Embryonic facial prominence (tissue), 1 donor: ENCODE measurements around the gene NCSTN.

ENCODE experiments used
- DNase-seq: peaks from one replicate; pipeline ENCODE4 v3.0.0-alpha.2; 2016; ENCODE audit errors: extremely low spot score

NCSTN gene

DNA sequence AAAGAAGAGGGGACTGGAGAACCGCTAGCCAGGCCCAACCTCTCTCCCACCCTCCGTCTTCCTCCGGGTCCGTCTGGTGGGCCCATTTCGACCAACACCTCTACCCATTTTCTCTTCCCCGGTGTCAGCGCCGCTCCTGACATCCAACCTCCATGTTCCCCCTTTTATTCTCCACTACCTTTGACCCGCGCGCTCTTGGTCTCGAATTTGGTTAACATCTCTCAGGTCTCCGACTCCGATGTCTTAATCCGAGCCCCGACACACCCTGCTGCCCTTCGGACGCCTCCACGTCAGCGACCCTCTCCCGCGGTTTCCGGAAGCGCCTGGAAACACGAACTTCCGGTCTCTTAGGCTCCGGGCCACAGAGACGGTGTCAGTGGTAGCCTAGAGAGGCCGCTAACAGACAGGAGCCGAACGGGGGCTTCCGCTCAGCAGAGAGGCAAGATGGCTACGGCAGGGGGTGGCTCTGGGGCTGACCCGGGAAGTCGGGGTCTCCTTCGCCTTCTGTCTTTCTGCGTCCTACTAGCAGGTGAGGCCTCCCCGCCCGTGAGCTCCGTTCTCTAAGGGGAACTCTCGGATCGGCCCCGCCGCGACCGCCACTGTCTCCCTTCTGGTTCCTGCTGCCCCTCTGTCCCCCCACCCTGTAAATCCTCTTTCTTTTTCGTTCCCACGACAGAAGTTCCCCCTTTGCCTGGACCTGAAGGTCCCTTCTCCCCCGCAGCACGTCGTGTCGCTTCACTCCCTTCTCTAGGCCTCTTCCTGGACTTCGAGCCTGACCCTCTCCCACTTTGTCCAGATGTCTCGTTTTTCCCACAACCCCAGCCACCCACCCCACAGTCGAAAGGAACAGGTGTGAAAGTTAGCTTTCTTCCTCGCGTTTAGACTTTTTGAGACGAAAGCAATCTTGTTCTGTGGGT is at the start of gene NCSTN, which contains the start of gene COPA:
TSS of gene NCSTN (plus strand) at position 431 of the 917 bp plus-strand sequence. CDS start at position 445, 14 bp downstream.
TSS of gene COPA (minus strand) at position 298 of the 917 bp plus-strand sequence. CDS start at position 218, 80 bp downstream.
- peak; percentile 92 for DNase-seq

DNA sequence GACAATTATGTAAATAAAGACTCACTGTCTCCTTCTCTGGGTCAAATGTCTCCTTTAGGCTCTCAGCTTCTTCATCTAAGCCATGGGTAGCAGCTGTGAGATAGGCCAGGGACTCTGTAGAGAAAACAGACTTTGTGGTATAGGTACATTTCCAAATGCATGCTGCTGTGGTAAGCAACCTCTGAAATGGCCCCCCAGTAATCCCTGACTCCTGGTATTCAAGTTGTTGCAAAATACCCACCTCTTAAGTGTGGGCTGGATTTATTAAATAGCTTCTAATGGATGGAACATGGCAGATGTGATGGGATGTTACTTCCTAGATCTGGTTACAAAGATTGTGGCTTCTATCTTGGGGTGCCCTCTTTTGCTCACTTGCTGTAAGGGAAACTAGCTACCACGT is 47.1 kb upstream of the NCSTN start:
- DNase-seq, result no peak

DNA sequence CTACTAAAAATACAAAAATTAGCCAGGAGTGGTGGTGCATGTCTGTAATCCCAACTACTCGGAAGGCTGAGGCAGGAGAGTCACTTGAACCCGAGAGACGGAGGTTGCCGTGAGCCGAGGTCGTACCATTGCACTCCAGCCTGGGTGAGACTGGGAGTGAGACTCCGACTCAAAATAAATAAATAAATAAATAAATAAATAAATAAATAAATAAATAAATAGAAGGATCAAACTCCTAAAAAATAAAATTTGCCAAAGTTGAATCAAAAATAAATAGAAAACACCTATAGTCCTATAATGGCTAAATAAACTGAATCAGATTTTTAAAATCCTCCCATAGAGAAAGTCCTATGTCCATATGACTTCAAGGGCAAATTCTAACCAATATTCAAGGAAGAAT is 43.0 kb upstream of the NCSTN start:
- no peak for DNase-seq

DNA sequence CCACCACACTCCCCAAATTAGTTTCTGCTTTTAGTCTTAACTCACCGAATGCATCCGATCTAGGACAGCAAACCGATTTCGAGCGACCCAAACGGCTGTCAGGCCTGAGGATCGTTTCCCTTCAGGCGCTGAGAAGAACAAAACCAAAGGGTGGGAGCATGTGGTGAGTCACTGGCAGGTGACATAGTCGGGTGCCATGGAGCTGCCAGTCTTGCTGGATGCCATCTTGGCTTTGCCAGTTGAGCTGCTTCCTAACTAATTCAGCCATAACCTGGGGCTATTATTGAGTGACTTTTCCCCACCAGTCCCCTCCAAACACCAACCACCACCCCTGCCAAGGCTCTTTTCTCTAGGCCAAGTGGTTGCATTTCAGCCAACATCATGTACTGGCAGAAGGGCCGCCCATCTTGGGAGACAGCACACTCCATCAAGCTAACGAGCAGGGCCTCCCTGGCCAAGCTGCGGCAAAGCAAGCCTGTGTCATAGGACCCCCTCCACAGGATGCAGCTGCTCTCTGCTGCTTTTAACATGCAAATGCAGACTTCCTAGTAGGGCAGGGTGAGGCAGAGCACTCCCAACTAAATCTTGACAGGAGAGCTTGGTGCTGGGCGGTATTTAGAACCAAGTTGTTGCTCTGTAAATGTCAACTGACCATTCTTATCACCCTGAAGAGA is 35.9 kb upstream of the NCSTN start:
- no peak for DNase-seq

DNA sequence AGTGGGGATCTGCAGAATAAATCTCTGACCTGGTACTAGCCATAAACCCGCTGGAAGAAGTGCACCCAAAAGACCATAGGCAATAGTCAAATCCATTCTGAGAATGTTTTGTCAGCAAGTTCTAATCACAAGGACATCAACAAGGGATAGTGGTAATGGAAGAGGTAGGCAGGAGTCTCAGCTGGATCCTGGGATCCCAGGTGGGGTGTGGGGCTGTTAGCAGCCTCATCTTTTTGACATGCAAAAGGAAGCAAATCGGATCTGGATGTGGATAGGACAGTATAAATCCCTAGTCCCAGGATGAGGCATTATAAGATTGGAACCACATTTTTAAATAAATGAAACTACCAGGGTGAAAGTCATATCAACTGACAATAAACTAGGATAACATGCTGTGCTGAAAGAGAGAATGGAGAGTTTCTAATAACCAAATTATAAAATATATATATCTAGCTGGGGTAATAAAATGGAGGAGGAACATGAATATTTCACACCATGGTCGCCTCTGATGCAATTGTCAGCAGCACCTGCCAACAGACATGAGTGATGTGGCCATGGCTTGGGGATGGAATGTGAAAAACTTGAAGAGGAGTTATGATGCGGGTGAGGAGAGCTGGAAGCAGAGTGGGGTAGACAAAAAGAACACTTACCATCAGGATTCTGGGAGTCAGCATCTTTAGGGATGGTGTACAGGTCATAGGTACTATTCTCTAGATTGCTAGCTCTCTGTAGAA is 34.6 kb upstream of the NCSTN start:
- DNase-seq, result no peak

DNA sequence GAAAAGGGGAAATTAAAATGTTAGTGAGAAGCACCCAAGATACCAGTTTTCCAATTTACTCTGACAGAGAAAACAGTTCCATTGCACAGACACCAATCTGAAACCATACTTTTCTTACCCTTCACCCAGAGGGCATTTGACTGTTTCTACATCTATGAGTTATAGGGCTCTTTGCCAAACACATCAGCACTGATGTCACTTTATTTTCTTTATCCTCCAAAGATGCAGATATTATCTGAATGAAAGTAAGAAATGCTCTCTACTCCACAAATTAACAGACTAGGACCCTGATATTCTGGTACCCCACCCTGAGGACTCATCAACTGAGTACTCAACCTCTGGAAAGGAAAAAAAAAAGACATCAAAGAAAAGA is 34.0 kb upstream of the NCSTN start:
- no peak for DNase-seq

DNA sequence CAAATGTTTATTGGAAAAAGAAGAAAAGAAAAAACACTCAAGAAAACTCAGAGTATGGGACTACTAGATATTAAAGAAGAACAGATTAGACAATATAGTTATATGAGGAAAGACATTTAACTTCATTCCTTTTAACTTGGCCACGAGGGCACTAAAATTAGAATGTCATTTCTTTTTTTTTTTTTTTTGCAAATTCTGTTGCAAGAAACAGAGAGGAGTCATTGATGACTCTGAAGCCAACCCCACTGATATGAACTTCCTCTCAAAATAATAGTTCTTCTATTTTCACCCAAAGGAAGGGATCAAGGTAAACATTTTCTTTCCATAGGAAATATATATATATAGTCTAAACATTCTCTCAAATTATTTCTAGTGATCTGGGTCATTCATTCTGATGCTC is 33.6 kb upstream of the NCSTN start:
- DNase-seq, result no peak

DNA sequence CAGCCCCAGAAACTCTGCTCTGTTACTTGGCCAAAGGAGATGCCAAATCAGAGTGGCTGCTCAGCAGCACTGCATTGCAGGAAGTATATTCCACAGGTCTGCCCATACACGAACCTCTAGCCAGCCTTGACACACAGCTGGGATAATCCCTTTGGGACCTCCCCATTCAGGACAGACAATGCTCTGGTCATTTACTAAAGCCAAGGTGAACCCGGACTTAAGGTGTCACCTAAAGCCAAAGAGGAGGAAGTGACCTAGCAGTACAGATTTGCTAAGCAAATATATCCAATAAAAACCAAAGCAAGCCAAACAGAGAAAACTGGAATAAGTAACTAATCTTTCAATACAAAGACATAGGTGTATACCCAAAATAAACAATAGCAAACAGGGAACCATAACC is 27.8 kb upstream of the NCSTN start:
- DNase-seq, result no peak

DNA sequence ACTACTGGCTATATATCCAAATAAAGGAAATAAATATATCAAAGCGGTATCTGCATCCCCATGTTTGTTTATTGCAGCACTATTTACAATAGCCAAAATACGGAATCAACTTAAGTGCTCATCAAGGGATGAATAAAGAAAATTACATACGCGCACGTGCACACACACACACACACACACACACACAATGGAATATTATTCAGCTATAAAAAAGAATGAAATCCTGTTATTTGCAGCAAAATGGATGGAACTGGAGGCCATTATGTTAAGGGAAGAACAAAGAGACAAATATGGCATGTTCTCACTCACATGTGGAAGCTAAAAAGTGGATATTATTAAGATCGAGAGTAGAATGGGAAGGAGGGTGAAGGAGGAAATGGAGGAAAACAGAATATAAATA is 20.4 kb upstream of the NCSTN start:
- DNase-seq, result no peak

DNA sequence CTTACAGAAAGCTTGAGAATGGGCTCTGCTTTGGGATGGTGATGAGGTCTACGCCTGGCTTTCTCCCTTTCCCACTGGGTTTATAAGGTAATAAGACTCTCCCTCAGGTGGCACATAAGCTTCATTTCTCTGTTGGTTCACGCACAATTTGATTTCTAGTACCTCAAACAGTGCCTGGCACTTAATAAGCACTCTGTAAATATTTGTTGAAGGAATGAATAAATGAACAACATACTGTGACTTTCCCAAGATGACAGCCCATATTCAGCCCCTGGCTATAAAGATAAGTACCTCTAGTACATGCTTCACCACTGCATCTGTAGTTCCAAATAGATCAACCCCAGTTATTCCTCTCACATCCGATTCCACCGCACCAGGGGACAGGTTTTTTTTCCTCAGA is 17.9 kb upstream of the NCSTN start:
- no peak for DNase-seq

DNA sequence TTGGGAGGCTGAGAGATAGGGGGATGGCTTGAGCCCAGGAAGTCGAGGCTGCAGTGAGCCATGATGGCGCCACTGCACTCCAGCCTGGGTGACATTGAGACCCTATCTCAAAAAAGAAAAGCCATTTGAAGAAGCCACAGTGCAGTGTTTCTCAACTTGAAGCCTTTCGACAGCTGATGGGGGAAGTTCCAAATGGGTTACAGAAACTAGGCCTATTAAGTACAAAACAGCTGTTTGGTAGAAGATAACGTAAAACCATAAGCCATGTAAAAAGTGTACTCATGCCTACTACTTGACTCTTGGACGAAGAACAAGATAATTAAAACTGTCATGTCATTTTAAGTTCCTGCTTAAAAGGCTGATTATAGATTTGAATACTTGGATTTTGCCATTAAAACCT is 16.8 kb upstream of the NCSTN start:
- no peak for DNase-seq

DNA sequence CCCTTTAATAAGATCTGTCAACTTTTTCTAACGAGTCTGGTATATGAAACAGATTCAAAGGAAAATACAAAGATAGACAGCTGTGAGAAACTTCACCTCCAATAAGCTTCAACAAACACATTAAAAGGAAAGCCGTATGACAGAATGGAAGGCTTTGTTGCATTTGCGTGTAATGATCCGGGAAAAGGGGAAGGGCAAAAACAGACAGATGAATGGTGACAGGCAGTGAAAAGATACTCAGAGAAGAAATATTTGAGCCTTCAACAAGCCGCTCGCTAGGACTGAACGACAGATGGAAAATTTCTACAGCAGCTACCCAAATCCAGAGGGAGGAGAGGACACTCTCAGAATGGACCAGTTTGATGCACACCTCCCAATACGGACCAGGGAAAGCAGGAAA is 15.0 kb upstream of the NCSTN start:
- no peak for DNase-seq

DNA sequence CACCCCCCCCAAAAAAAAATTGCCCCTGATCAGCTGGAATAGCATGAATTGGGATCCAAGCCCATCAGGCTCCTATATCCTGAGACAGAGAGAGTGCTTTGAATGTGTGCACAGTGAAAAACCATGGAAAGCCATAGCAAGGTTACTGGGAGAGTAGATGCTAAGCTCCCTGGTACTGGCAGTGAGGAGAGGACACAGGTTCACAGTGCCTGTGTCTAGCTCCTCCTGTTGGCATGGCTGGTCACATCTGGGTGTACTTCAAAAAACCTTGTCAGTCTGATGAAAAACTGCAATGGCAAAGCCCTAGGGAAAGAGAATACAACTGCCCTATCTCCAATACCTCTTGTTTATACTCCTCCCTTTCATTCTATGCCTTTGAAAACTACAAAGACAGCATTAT is 13.1 kb upstream of the NCSTN start:
- no peak for DNase-seq

DNA sequence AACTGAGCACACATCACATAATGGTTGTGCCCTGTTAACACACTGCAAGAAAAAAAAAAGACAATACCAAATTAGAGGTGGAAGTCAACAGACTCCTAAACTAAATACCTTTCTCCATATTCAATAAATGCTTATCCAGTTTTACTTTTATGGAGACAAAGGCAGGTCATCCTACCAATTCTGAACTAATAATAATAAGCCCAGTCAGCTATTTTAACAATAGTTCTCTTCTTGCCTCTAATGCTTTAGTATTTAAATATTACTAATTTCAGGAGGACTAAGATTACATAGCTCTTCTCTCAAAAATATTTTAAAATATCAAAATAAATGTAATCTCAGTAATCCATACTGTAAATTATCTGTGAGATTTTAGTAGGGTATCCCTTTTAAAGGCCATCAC is 10.7 kb upstream of the NCSTN start:
- DNase-seq, result no peak

DNA sequence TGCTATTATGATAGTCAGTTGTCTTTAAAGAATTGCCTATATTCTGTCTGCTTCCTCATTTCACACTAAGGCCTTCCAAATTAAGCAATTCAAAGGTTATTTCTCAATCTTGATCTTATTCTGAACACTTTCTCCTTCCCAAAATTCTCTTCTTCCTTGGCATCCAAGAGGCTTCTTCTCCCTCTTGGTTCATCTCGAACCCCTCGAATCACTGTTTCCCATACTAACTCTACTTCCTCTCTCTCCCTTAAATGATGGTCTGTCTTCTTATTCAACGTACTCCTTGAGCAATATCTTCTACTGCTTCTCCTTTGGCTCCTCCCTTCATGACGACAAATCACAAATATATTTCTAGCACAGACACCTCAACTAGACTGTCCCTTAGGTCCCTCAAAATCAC is 4.6 kb upstream of the NCSTN start:
- no peak for DNase-seq

DNA sequence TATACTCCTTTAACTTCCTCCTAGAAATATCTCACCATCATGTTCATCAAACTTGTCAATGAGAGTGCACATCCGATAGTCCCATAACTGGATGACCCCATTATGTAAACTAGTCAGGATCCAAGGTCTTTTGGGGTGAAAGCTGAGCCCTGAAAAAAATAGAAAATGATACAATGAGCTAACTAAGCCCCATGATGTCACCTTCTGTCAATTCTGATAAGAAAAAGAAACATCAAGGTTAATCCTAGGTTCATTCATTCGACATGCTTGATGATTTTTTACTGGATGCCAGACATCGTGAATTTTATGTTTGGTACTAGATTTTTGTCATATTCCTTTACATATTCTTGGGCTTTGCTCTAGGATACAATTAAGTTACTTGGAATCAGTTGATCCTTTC is 3.0 kb upstream of the NCSTN start:
- no peak for DNase-seq

DNA sequence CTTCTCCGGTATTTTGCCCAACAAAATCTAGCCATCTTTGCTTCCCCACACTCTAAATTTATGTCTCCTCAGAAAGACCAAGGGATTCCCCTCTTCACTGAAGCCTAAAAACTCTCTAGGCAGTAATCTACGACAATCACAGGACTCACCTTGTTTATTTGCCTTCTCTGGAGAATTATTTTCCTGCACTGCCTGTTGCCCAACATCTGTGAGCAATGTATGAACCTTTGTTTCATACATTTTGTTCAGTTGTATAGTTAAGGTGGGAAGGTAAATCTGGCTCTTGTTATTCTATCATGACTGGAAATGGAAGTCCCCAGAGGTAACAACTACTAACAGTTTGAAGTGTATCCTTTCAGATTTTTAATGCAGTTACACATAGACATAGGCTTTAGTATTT is 2.3 kb upstream of the NCSTN start:
- DNase-seq, result no peak

DNA sequence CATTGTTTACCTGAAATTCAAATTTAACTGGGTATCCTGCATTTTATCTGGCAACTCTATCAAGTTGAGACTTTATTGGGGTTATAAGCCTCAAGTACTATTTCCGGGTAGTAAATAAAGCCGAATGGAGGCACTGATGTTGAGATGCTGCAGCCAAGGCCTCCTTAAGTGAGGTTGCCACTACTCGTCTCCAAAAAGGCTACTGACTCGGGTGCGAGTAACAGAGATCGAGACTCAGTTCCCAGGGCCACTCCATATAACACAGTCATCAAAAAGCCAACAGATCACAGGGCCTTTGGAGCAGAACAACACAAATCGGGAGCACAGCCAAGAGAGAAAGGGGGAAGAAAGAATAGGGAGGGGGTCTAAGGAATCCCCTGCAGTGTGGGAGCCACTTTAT is 657 bp upstream of the NCSTN start:
- peak; percentile 13 for DNase-seq

DNA sequence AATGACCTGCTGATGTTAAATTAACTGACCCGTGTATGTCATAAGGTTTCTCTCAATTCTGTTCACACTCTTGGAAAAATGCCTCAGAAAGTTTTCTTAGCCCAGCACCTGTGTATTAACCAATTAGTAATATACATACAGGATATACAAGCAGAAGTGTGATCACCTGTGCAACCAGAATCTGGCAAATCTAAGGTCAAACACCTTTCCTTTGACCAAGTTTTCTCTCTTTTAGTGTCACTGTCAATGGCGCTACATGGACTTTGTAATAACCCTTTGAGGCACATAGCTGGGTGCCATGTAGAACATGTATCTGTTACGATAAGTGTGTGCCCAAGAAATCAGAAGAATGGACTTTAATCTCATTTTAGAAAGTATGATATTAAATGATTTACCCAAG is 1.1 kb downstream of the NCSTN start:
- DNase-seq, result no peak

DNA sequence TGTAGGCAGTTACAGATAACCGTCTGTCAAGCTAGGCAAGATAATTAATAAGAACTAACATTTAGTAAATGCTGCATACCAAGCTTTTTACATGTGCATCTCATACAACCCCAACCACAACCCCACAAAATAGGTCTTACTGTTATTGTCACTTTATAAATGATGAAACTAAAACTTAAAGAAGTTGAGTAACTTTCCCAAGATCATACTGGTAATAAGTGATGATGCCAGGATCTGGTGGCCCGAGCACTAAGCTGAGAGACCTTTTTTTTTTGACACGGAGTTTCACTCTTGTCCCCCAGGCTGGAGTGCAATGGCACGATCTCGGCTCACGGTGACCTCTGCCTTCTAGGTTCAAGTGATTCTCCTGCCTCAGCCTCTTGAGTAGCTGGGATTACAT is 1.8 kb downstream of the NCSTN start:
- DNase-seq, result no peak

DNA sequence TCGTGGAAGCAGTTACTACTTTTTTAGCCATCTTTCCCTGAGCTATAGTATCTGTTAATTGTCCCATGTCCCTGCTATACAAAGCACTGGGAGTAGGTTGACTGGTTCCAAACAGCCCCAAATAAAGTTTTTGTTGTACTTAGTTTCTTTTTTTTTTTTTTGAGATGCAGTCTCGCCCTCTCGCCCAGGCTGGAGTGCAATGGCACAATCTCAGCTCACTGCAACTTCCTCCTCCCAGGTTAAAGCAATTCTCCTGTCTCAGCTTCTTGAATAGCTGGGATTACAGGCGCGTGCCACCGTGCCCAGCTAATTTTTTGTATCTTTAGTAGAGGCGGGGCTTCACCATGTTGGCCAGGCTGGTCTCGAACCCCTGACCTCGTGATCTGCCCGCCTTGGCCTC is 3.3 kb downstream of the NCSTN start:
- DNase-seq, result no peak

DNA sequence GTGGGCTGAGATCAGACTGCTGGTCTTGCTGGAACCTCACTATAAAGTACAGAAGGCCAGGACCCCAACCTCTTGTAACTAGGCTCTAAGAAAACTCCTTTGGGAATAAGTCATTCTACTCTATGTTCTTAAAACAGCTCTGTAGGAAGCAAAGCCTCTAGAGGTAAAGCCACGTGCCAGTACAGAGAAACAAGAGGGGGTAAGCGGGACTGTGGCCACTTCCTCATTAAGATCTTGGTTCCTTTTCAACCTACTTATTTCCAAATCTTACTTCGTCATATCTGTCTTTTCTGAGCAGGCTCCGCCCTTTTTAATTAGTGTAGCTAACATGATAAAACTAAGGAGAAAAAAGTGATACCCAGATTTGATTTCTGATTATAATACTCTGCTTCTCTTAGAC is 3.8 kb downstream of the NCSTN start:
- DNase-seq, result no peak

DNA sequence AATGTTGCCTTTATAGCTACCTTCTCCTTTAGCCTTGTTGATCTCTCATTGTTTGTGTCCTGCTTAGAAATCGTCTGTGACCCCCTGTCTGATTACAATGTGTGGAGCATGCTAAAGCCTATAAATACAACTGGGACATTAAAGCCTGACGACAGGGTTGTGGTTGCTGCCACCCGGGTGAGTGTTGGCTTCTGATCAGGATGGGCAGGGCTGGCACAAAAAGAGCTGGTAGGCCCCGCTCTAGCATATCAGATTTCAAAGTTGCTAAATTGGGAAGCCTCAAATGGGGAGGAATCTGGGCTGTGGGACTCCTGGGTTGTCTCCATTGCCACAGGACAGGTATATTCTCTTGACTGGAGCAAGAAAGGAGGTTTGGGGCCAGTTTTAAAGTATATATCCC is 8.4 kb downstream of the NCSTN start:
- no peak for DNase-seq
